Hepatocyte (in vitro differentiated cells): Measurements from ENCODE around the gene METRNL.

Experiments used
- EZH2 ChIP-seq: fragments of 200-600 bp; sonication (generic); IDR thresholded peaks from 2 replicates; pipeline ENCODE4 v1.6.1; 2016; ENCODE audit warnings: antibody characterized with exemption, mild to moderate bottlenecking, borderline replicate concordance
- EZH2phosphoT487 ChIP-seq: fragments of 200-600 bp; sonication (generic); IDR thresholded peaks from one replicate; pipeline ENCODE4 v1.6.1; 2018; ENCODE audit warnings: antibody characterized with exemption, mild to moderate bottlenecking, low read depth, moderate library complexity; ENCODE audit not compliant: unreplicated experiment, severe bottlenecking
- TF ChIP-seq, protein P1 (sequence below): fragments of 200-600 bp; sonication (generic); IDR thresholded peaks from 2 replicates; pipeline ENCODE4 v1.5.1; 2016; ENCODE audit warnings: antibody characterized with exemption, mild to moderate bottlenecking; ENCODE audit not compliant: poor library complexity

DNA sequence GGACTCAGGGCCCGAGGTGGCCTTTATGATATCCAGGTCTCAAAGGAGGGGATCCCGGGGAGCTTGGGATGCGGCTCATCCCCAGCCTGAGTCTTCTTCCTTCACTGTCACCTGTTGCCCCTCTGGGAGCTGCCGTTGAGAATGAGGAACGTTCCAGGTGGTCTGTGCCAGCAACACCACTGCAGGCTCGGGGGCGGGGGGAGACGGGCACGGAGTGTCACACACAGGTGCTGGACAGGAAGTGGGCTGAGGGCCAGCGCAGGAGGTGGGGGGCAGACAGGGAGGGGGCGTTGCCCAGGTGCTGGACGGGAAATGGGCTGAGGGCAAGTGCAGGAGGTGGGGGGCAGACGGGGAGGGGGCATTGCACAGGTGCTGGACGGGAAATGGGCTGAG is 28.2 kb downstream of the METRNL start:
- TF ChIP-seq, protein P1, sequence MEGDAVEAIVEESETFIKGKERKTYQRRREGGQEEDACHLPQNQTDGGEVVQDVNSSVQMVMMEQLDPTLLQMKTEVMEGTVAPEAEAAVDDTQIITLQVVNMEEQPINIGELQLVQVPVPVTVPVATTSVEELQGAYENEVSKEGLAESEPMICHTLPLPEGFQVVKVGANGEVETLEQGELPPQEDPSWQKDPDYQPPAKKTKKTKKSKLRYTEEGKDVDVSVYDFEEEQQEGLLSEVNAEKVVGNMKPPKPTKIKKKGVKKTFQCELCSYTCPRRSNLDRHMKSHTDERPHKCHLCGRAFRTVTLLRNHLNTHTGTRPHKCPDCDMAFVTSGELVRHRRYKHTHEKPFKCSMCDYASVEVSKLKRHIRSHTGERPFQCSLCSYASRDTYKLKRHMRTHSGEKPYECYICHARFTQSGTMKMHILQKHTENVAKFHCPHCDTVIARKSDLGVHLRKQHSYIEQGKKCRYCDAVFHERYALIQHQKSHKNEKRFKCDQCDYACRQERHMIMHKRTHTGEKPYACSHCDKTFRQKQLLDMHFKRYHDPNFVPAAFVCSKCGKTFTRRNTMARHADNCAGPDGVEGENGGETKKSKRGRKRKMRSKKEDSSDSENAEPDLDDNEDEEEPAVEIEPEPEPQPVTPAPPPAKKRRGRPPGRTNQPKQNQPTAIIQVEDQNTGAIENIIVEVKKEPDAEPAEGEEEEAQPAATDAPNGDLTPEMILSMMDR, result no peak
- TF ChIP-seq EZH2 (no peak), EZH2phosphoT487 (no peak)
